Measurements from ENCODE around the gene PIK3C2G.

Gene PIK3C2G

DNA sequence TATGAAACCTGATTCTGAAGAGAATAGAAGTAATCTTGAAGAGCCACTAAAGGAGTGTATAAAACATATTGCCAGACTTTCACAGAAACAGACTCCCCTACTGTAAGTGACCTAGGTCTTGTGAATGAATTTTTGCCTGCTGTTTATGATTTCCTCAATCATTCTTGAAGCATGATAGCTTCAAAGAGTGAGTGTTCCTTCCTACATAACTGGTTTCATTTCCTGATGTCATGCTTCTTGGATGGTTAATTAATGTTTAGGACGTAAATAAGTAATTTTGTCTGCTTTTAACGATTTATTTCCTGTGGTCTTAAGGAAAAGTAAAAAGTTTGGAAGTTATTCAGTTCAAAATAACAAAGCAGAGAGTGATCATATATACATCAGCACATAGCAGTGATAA is 129.8 kb downstream of the PIK3C2G start:
- ATAC-seq (ENCODE audit: low read depth): no peak
- H3K9me3 ChIP-seq (ENCODE audit: severe bottlenecking): no peaks in the 10 kb centered on the region
- no peaks in the 10 kb centered on the region for H3K4me1 ChIP-seq (ENCODE audit: insufficient read depth, poor library complexity, severe bottlenecking)
- no peak overlapping the region for H3K27ac ChIP-seq (ENCODE audit: poor library complexity, severe bottlenecking)
- no peak for DNase-seq (ENCODE audit: low spot score)
- no peak overlapping the region for H3K4me3 ChIP-seq (ENCODE audit: severe bottlenecking)
- no peaks in the 10 kb centered on the region for H3K27me3 ChIP-seq (ENCODE audit: insufficient read depth, poor library complexity, severe bottlenecking)
- no peaks in the 10 kb centered on the region for H3K36me3 ChIP-seq (ENCODE audit: low read depth)
- TF ChIP-seq CTCF (IDR thresholded peaks at IDR 0.05; ENCODE audit: poor library complexity, severe bottlenecking): no peak

- ATAC-seq (ENCODE audit: low read depth) (no peak), DNase-seq (ENCODE audit: low spot score) (no peak)
- Histone ChIP-seq H3K4me1 (ENCODE audit: insufficient read depth, poor library complexity, severe bottlenecking) (no peaks in the 10 kb centered on the region), H3K27me3 (ENCODE audit: insufficient read depth, poor library complexity, severe bottlenecking) (no peaks in the 10 kb centered on the region), H3K36me3 (ENCODE audit: low read depth) (no peaks in the 10 kb centered on the region), H3K27ac (ENCODE audit: poor library complexity, severe bottlenecking) (no peak overlapping the region), H3K9me3 (ENCODE audit: severe bottlenecking) (no peaks in the 10 kb centered on the region), H3K4me3 (ENCODE audit: severe bottlenecking) (no peak overlapping the region)
- TF ChIP-seq CTCF (IDR thresholded peaks at IDR 0.05; ENCODE audit: poor library complexity, severe bottlenecking): no peak
Measured at GRCh38 chr12:18394742-18395141, 133.4 kb downstream of the PIK3C2G start.

DNA sequence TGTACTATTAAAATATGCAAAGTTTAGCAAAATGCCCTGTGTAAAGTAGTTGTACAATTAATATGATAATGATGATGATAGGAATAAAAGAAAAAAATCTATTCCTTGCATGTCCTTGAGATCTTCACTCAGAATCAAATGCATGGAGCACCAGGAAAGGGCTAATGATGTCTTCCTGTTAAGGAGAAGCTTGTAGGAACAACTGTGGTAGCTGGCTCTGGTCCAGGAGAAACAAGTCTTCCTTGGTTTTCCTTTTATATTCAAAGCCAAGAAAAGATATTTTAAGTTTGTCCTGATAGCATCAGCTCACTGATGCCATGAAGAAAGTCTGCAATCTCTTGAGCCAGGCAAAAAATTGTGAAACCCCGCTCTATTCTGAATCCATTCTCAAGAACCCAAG is 138.9 kb downstream of the PIK3C2G start:
- H3K4me1 ChIP-seq (ENCODE audit: insufficient read depth, poor library complexity, severe bottlenecking): no peaks in the 10 kb centered on the region
- DNase-seq (ENCODE audit: low spot score): no peak
- no peak for ATAC-seq (ENCODE audit: low read depth)

DNA sequence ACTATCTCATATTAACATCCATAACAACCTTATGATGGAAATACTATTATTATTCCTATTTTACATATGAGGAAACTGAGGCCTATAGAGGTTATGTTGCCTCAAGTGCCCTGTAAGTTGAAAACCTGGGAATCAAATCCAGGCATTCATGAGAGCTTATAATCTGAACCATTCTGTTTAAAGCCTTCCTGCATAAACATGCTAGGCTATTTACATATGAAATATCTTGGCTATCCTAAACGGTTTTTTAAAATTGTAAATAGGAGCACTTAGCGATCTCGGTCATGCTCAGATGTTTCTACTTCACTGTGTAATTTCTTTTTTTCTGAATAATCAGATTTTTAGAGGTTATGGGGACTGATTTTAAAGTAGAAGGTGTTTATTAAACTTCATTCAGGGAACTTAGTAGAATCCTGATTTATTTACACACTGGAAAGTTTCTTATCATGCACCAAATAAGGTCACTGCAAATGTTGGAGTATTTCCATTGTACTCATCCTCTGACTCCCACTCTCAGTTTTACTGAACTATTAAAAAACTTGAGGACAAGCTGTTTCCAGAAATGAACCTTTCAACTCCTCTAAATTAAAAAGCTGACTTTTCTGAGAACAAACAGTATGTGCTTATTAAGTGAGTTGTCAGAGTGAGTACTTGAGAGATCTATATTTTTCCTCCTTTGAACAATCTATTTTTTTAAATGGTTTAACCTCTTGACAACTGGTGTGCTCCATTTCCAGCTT is 141.7 kb downstream of the PIK3C2G start:
- no peak for DNase-seq (ENCODE audit: low spot score)
- ATAC-seq (ENCODE audit: low read depth): no peak
- Histone ChIP-seq H3K9me3 (ENCODE audit: severe bottlenecking) (no peaks in the 10 kb centered on the region), H3K27ac (ENCODE audit: poor library complexity, severe bottlenecking) (no peak overlapping the region), H3K4me1 (ENCODE audit: insufficient read depth, poor library complexity, severe bottlenecking) (no peaks in the 10 kb centered on the region), H3K27me3 (ENCODE audit: insufficient read depth, poor library complexity, severe bottlenecking) (no peaks in the 10 kb centered on the region), H3K36me3 (ENCODE audit: low read depth) (no peaks in the 10 kb centered on the region), H3K4me3 (ENCODE audit: severe bottlenecking) (no peak overlapping the region)
- no peak for TF ChIP-seq CTCF (IDR thresholded peaks at IDR 0.05; ENCODE audit: poor library complexity, severe bottlenecking)

More for the DNA sequence above, 138.9 kb downstream of the PIK3C2G start:
- no peaks in the 10 kb centered on the region for H3K36me3 ChIP-seq (ENCODE audit: low read depth)
- no peaks in the 10 kb centered on the region for H3K9me3 ChIP-seq (ENCODE audit: severe bottlenecking)
- H3K27ac ChIP-seq (ENCODE audit: poor library complexity, severe bottlenecking): no peak overlapping the region
- H3K27me3 ChIP-seq (ENCODE audit: insufficient read depth, poor library complexity, severe bottlenecking): no peaks in the 10 kb centered on the region
- TF ChIP-seq CTCF (IDR thresholded peaks at IDR 0.05; ENCODE audit: poor library complexity, severe bottlenecking): no peak
- H3K4me3 ChIP-seq (ENCODE audit: severe bottlenecking): no peak overlapping the region

DNA sequence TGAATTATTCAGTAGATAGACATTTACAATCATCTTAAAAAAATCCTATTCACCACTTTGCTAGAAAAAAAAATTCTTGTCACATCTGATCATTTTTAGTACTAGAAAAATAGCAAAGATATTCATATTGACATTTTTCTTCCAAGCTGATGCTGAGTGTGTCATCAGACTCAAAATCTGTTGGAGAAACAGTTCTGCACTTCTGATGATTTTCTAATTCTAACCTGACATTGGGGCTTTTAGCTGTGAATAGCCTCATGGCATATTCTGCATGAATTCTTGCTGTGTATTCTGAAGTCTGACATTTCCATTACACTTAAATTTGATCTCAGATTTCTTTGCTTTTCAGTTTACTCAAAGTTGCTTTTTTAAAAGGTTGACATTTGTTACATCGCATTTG is 150.1 kb downstream of the PIK3C2G start:
- Histone ChIP-seq H3K27ac (ENCODE audit: poor library complexity, severe bottlenecking) (no peak overlapping the region), H3K4me3 (ENCODE audit: severe bottlenecking) (no peak overlapping the region), H3K9me3 (ENCODE audit: severe bottlenecking) (no peaks in the 10 kb centered on the region), H3K36me3 (ENCODE audit: low read depth) (no peaks in the 10 kb centered on the region), H3K27me3 (ENCODE audit: insufficient read depth, poor library complexity, severe bottlenecking) (no peaks in the 10 kb centered on the region), H3K4me1 (ENCODE audit: insufficient read depth, poor library complexity, severe bottlenecking) (no peaks in the 10 kb centered on the region)
- DNase-seq (ENCODE audit: low spot score): no peak
- ATAC-seq (ENCODE audit: low read depth): no peak
- no peak for TF ChIP-seq CTCF (IDR thresholded peaks at IDR 0.05; ENCODE audit: poor library complexity, severe bottlenecking)
